Epidermal melanocyte (primary cell): ENCODE results near the gene ARHGAP1.

Source experiments
- DNase-seq: peaks from one replicate; pipeline ENCODE4 v3.0.0; 2011; ENCODE audit warnings: low spot score; ENCODE audit not compliant: insufficient read length

ARHGAP1 gene

DNA sequence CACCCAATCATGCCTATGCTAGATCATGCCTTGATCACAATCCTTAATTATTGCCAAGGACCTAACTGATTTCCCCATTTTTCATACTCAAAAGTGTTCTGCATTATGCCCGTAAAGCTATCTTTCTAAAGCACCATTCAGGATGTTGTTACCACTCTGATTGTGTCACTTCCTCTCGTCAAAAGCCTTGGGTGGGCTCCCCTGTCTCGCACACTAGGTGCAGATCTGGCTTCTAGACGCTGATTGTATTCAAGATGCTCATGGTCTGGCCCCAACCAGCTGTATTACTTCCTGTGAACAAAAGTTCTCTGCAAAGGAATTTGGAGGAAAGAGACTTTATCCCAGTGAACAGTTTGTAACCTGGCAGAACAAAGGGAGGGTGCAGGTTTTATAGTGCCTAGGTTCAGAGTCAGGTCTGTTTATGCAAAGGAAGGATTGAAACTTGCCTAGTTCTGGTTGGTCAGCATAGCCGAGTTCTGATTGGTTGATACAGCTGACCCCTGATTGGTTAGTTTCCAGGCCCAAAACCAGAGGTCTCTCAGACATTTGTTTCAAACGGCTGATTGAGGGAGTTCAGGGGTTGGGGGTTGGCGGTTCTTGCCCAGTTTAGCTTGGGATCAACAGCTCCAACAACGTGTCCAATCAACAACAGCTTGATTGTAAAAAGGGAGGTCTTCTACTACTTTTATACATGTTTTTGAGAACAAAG, 57.6 kb downstream of the ARHGAP1 start:
- no peak for DNase-seq

DNA sequence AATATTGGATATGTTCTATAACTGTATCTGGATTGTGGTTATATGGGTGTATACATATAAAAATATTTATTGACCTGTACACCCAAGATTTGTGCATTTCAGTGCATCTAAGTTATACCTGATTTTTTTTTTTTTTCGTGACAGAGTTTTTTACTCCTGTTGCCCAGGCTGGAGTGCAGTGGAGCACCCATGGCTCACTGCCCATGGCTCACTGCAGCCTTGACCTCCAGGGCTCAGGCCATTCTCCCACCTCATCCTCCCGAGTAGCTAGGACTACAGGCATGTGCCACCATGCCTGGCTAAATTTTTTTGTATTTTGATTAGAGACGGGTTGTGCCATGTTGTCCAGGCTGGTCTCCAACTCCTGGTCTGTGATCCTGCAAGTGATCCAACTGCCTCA, 58.8 kb downstream of the ARHGAP1 start:
- no peak for DNase-seq

DNA sequence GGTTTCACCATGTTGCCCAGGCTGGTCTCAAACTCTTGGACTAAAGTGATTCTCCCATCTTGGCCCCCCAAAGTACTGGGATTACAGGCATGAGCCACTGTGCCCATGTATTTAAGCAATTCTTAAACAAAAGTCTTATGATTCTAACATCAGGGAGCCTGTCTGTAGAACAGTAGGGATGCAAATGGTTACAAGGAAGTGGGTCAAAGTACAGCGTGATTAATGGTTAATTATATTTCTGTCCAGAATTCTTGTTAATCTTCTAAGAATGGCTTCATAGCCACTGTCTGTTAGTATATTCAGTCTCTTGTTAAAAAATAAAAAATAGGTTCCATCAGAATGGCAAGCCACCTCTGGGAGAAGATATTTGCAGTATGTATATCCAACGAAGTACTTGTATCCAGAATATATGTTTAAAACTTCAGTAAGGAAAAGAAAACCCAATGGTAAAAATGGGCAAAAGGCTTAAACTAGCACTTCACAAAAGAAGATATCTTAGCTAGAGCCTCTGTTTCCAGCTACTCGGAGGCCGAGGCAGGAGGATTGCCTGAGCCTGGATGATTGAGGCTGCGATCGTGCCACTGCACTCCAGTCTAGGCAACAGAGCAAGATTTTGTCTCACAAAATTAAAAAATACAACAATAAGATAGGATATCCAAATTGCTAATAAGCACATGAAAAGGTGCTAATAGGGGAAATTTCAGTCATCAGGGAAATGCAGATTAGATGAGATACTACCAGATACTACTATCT, 60.2 kb downstream of the ARHGAP1 start:
- no peak for DNase-seq

DNA sequence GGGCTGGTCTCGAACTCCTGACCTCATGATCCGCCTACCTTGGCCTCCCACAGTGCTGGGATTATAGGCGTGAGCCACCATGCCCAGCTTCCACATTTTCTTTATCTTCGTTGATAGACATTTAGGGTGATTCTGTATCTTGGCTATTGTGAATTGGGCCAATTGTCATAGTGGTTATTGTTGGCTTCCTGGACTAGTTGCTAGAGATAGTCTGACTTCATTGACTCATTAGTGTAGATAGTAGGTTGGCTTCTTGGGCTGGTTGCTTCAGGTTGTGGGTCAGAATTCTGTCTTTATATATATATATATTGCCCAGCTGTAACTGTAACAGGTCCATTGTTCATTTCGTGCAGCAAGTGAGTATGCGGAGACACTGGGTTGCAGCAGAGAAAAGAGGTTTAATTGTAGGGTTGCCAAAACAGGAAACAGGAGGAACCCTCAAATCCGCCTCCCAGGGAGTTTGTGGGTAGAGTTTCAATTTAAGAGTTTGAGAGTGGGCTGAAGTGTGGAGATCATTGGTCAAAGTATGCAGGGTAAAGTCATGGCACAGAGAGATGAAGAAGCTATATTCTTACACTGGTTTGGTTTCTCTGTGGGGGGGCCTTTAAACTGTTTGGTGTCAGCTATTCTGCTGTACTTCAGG, 61.1 kb downstream of the ARHGAP1 start:
- no peak for DNase-seq

DNA sequence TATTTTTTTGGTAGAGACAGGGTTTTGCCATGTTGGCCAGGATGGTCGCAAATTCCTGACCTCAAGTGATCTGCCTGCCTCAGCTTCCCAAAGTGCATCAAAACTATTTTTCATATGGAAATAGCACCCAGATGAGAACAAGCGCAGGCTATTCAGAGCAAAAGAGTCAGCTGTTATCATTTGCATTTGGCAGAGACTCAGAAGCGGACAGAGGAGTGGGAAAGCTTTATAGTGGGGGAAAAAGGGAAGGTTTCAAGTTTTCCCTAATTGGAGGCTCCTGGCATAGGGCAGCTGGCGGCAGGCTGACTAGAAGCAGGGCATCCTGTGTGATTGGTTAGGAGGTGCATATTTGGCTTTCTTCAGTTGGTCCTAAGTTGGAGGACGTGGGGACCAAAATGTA, 62.9 kb downstream of the ARHGAP1 start:
- DNase-seq: no peak

DNA sequence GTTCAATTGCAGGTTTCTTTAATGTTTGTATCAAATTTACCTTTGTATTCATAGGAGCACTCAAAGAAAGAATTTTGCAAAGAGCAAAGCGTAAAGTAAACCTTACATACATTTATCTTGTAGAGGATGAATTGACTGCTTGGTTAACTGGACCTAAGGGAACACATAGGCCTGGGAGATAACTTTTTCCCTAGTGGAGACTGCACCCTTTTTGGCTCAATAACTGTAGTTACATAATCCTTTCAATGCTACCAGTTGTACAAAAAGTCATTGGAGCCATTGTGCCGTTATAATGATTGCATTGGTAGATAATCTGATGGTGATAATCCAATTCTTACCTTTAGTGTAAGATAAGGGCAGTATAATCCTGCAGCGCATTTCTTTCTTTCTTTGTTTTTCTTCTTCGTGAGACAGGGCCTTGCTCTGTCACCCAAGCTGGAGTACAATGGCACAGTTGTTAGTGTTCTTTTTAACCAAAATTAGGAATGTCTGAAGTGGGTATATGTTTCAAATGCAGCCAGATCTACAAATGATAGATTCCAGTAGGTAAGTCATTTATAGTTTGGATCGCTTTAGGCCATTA, 64.8 kb downstream of the ARHGAP1 start:
- DNase-seq: no peak

DNA sequence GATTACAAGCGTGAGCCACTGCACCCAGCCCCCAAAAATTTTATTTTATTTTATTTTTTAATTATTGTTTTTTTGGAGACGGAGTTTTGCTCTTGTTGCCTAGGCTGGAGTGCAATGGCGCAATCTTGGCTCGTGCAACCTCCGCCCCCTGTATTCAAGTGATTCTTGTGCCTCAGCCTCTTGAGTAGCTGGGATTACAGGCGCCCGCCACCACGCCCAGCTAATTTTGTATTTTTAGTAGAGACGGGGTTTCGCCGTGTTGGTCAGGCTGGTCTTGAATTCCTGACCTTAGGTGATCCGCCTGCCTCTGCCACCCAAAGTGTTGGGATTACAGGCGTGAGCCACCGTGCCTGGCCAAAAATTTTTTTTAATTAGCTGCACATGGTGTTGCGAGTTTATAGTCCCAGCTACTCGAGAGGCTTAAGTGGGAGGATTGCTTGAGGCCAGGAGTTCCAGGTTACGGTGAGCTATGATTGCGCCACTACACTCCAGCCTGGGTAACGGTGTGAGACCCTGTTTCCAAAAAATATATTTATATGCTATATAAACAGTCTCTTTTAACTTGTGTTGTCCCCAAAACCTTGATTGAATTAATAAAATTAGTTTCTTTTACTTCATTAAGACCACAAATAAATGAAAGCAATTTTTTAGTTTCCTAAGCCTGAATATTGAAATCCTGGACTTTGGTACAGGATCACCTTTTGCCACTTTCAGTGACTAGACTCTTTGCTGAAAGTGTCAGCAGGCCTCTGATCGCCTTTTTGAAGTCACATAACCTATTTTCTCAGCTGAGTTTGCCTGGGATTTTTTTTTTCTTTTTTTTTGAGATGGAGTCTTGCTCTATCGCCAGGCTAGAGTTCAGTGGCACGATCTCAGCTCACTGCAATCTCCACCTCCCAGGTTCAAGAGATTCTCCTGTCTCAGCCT, 66.9 kb downstream of the ARHGAP1 start:
- no peak for DNase-seq

DNA sequence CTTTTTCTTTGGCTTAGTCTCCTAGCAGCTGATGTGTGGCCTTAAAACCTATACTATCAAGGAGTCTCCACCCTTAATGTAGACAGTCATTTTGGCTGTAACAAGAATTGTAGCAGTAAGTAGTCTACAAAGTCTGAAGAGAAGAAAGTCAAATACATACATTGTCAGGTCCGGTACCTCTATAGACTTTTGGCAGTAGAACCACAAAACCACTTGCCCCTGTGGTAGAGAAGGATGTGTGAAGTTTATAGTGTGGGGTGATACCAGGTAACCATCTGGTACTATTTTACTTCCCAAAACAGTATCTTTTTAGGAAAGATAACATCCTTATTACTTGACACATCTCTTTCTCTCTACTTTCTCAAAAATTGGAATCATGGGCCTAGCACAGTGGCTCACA, 67.9 kb downstream of the ARHGAP1 start:
- no peak for DNase-seq

DNA sequence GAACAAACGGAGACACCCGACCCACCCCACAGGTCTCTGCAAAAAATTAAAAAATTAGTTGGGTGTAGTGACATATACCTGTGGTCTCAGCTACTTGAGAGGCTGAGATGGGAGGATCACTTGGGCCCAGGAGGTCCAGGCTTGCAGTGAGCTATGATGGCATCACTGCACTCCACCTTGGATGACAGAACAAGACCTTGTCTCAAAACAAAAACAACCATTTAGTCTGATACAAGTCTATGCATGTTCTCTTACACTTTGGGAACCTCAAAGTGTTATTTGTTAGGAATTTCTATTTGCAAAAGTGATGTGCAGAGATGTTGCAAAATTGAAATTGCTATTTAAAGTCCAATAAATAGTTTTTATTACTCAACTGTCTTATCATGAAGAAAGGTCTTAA, 68.7 kb downstream of the ARHGAP1 start:
- DNase-seq: no peak

DNA sequence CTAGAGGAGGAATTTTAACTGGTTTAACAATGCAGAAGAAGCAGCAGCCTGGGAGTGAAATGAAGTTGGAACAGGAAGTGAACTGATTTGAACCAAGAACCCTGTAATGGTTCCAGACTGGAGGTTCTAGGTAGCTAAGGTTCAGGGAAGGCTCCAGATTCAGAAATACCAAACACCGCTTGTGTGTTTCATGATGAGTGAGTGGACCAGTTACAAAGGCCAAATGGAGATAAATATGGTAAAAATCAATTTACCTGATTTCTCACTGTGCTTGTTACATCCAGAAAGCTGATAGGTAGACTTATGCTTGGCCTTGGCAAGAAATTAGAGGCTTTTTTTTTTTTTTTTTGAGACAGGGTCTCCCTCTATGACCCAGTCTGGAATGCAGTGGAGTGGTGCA, 70.2 kb downstream of the ARHGAP1 start:
- no peak for DNase-seq

DNA sequence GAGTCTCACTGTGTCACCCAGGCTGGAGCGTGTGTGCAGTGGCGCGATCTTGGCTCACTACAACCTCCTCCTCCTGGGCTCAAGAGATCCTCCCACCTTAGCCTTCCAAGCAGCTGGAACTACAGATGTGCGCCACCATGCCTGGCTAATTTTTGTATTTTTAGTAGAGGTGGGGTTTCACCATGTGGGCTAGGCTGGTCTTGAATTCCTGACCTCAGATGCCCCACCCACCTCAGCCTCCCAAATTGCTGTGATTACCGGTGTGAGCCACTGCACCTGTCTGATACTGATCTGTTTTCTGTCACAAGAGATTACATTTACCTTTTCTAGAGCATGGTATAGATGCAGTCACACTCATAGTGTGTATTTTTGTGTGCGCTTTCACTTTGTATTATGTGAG, 71.5 kb downstream of the ARHGAP1 start:
- no peak for DNase-seq
